GM21390 (cell line): ENCODE data around the gene CELSR1.

ENCODE experiments used
- ATAC-seq: cut with Tn5 transposase; IDR thresholded peaks from one replicate; pipeline ENCODE4 v1.9.1; 2021; ENCODE audit not compliant: unreplicated experiment

CELSR1 gene

GRCh38 chr22:46574993-46575910 is 37.8 kb upstream of the CELSR1 start:
- no peak for ATAC-seq

GRCh38 chr22:46574438-46574992 is 37.1 kb upstream of the CELSR1 start:
- ATAC-seq, result no peak

- ATAC-seq, result no peak
Measured at GRCh38 chr22:46573781-46574437, 36.5 kb upstream of the CELSR1 start.

GRCh38 chr22:46572911-46573780 is 35.7 kb upstream of the CELSR1 start:
- ATAC-seq, result no peak

GRCh38 chr22:46571642-46572250 is 34.3 kb upstream of the CELSR1 start:
- ATAC-seq, result no peak

GRCh38 chr22:46569848-46570695 is 32.7 kb upstream of the CELSR1 start:
- ATAC-seq, result no peak

- ATAC-seq, result no peak
Measured at GRCh38 chr22:46569055-46569847, 31.8 kb upstream of the CELSR1 start.

- ATAC-seq, result no peak
Measured at GRCh38 chr22:46568102-46568809, 30.8 kb upstream of the CELSR1 start.

GRCh38 chr22:46567471-46567870 is 30.1 kb upstream of the CELSR1 start:
- ATAC-seq, result no peak

- ATAC-seq, result no peak
Measured at GRCh38 chr22:46564084-46564714, 26.8 kb upstream of the CELSR1 start.

GRCh38 chr22:46563381-46564083 is 26.1 kb upstream of the CELSR1 start:
- ATAC-seq, result no peak

- no peak for ATAC-seq
Measured at GRCh38 chr22:46561435-46561905, 24.1 kb upstream of the CELSR1 start.

GRCh38 chr22:46560696-46561295 is 23.4 kb upstream of the CELSR1 start:
- ATAC-seq, result no peak

GRCh38 chr22:46557736-46558480 is 20.5 kb upstream of the CELSR1 start:
- no peak for ATAC-seq

GRCh38 chr22:46556775-46557174 is 19.4 kb upstream of the CELSR1 start:
- no peak for ATAC-seq

- ATAC-seq, result no peak
Measured at GRCh38 chr22:46553189-46553588, 15.8 kb upstream of the CELSR1 start.
